CD4-positive, alpha-beta T cell (primary cell): ENCODE results near the gene NPBWR2. TPM values are rescaled to one million over a fixed set of nuclear protein-coding genes. Genes with fewer than 3 reads are reported as not detected.
A peak's percentile ranks its signal among the peaks of the same experiment; 100 is the strongest.

Experiments used
- ATAC-seq: fragments of 200-7000 bp; cut with Tn5 transposase; one replicate; pipeline ENCODE4 v1.10.0; 2022; ENCODE audit warnings: mild to moderate bottlenecking; ENCODE audit not compliant: poor library complexity
- CTCF ChIA-PET: fragments of 350-600 bp; sonication (Branson Sonifier 250); formaldehyde crosslinking; loops from one replicate; lab custom pipeline; 2021; ENCODE audit warnings: antibody characterized with exemption, inconsistent platforms; lab: Charles Lee
- POLR2A ChIA-PET: fragments of 350-600 bp; sonication (Branson Sonifier 250); formaldehyde crosslinking; loops from one replicate; lab custom pipeline; 2021; ENCODE audit warnings: antibody characterized with exemption, inconsistent platforms; lab: Charles Lee
- DNase-seq, 14 experiments: peaks; one replicate each; pipeline ENCODE4 v3.0.0-alpha.2; 2013 to 2020; ENCODE audit warnings: mixed read lengths in 2 of 14
- H3K27ac ChIP-seq, 2 donors: one replicate each; pipeline versions ENCODE4 v1.5.1 to v1.7.0; 2013; ENCODE audit warnings: low read length in 2 of 2, low read depth in 1 of 2, mild to moderate bottlenecking in 1 of 2
- H3K27me3 ChIP-seq, 2 experiments: 1 replicate in 1 of 2; 2 replicates in 1 of 2; pipeline versions ENCODE4 v1.6.1 to v1.7.0; 2013; ENCODE audit warnings: low read length in 2 of 2, control low read depth in 1 of 2, mild to moderate bottlenecking in 1 of 2, moderate library complexity in 1 of 2; ENCODE audit not compliant: insufficient read depth in 2 of 2, control insufficient read depth in 1 of 2
- H3K36me3 ChIP-seq: one replicate; pipeline ENCODE4 v1.6.1; 2013; ENCODE audit warnings: low read length, control low read depth; ENCODE audit not compliant: insufficient read depth
- H3K4me1 ChIP-seq: one replicate; pipeline ENCODE4 v1.6.1; 2013; ENCODE audit warnings: low read length, control low read depth; ENCODE audit not compliant: insufficient read depth
- H3K4me3 ChIP-seq: one replicate; pipeline ENCODE4 v1.5.1; 2013; ENCODE audit warnings: mild to moderate bottlenecking, low read length, moderate library complexity
- H3K9me3 ChIP-seq, 2 experiments: 1 replicate in 1 of 2; 2 replicates in 1 of 2; pipeline versions ENCODE4 v1.6.1 to v1.7.0; 2013; ENCODE audit warnings: low read length in 2 of 2, mild to moderate bottlenecking in 2 of 2, control low read depth in 1 of 2, moderate library complexity in 1 of 2; ENCODE audit not compliant: control insufficient read depth in 1 of 2, insufficient read depth in 1 of 2
- H3K27ac Mint-ChIP-seq: one replicate; pipeline ENCODE4 v1.8.0; 2020; ENCODE audit warnings: mixed read lengths
- H3K27me3 Mint-ChIP-seq: one replicate; pipeline ENCODE4 v1.8.0; 2021; ENCODE audit warnings: mixed read lengths
- H3K36me3 Mint-ChIP-seq: one replicate; pipeline ENCODE4 v1.8.0; 2021; ENCODE audit warnings: low read depth, mixed read lengths
- H3K4me1 Mint-ChIP-seq: one replicate; pipeline ENCODE4 v1.8.0; 2021; ENCODE audit warnings: low read depth, mixed read lengths
- H3K4me3 Mint-ChIP-seq: one replicate; pipeline ENCODE4 v1.8.0; 2020; ENCODE audit warnings: mild to moderate bottlenecking, mixed read lengths
- H3K9me3 Mint-ChIP-seq: one replicate; pipeline ENCODE4 v1.8.0; 2020; ENCODE audit warnings: mixed read lengths
- intact Hi-C, 2 experiments: fragments of 100-400 bp; cut with DNase I in 1 of 2; cut with micrococcal nuclease in 1 of 2; formaldehyde crosslinking; loops; one replicate each; pipeline versions ENCODE4 v1.15.1 to v1.9.0; 2023 to 2025; cut with DNase I, micrococcal nuclease
- total RNA-seq, 174 experiments: library from RNA in 2 of 174; stranded (reverse) in 2 of 174; gene quantifications; one replicate each; pipeline ENCODE4 v1.2.3 and lab custom pipeline; 2021 to 2026
- TF ChIP-seq, protein P1 (sequence below): fragments of 200-600 bp; IDR thresholded peaks from one replicate; pipeline ENCODE4 v1.8.0; 2022; ENCODE audit warnings: antibody characterized with exemption, mild to moderate bottlenecking

NPBWR2 gene
- total RNA-seq, 2 experiments from 2014 or later: 0.38 to 0.47 TPM

DNA sequence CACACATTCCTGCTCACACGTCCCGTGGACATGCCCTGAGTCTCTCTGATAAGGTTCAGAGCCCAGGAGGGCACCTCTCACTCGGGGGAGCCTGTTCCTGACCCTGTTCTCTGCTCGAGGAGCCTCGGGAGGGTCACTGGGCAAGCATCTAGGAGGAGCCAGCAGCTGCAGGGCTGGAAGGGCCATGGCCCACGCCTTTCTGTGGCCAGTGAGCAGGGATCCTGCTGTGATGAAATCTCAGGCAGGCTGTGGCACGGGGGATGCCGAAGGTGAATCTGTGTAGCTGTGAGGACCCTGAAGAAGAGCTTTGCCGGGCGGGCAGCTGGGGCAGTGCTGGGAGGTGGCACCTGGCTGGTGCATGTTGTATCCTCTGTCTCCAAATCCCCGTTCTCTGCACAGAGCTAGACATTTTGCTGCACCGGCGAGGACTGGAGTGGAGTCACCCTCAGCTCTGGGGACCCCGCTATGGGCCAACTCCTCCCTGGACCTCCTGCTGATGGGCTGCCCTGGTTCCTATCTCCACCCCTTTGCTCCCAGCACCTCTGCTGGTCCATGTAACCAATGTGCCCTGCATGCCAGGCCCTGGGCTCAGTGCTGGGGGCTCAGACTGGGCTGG, 7.1 kb upstream of the NPBWR2 start:
- intact Hi-C loops: no loop called here
- H3K4me3 ChIP-seq: no peak overlapping the region
- H3K9me3 ChIP-seq: no peaks in the 10 kb centered on the region
- DNase-seq (peak in 1 of 14 experiments; percentile 22), ATAC-seq (no peak)
- Mint-ChIP-seq H3K27me3 (no peaks in the 10 kb centered on the region), H3K36me3 (no peaks in the 10 kb centered on the region), H3K4me3 (no peak overlapping the region), H3K4me1 (no peaks in the 10 kb centered on the region), H3K9me3 (no peaks in the 10 kb centered on the region), H3K27ac (no peak overlapping the region)
- H3K36me3 ChIP-seq: no peaks in the 10 kb centered on the region
- ChIA-PET POLR2A (no interaction called here), CTCF (no interaction called here)
- H3K4me1 ChIP-seq: no peaks in the 10 kb centered on the region
- no peaks in the 10 kb centered on the region for H3K27me3 ChIP-seq
- TF ChIP-seq, protein P1, sequence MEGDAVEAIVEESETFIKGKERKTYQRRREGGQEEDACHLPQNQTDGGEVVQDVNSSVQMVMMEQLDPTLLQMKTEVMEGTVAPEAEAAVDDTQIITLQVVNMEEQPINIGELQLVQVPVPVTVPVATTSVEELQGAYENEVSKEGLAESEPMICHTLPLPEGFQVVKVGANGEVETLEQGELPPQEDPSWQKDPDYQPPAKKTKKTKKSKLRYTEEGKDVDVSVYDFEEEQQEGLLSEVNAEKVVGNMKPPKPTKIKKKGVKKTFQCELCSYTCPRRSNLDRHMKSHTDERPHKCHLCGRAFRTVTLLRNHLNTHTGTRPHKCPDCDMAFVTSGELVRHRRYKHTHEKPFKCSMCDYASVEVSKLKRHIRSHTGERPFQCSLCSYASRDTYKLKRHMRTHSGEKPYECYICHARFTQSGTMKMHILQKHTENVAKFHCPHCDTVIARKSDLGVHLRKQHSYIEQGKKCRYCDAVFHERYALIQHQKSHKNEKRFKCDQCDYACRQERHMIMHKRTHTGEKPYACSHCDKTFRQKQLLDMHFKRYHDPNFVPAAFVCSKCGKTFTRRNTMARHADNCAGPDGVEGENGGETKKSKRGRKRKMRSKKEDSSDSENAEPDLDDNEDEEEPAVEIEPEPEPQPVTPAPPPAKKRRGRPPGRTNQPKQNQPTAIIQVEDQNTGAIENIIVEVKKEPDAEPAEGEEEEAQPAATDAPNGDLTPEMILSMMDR: no peak
- H3K27ac ChIP-seq: no peak overlapping the region

DNA sequence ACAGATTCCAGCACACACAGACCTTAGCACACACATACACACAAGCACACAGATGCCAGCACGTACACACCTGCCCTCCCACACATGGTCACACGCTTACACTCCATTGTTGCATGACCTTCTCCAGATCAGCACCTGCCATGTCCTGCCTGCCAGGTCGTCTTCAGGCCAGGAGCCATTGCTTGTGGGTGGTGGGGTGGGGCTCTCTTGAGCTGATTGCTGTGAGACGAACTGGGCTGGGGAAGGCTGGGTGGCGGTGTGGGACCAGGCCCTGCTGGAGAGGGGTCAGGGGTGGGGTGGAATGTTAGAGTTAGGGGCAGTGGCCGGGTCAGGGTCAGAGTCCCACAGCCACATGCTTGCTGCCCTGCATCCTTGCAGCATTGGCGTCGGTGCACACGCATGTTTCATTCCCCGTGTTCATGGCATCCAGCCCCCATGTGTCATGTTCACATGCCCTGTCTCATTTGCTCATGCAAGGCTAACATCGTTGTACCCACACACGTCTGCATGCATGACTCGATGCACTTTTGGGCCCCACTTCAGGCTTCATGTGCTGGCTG, 6.5 kb upstream of the NPBWR2 start:
- intact Hi-C loops: no loop called here
- Mint-ChIP-seq H3K36me3 (no peaks in the 10 kb centered on the region), H3K4me3 (no peak overlapping the region), H3K27ac (no peak overlapping the region), H3K27me3 (no peaks in the 10 kb centered on the region), H3K4me1 (no peaks in the 10 kb centered on the region), H3K9me3 (no peaks in the 10 kb centered on the region)
- Histone ChIP-seq H3K27me3 (no peaks in the 10 kb centered on the region), H3K4me1 (no peaks in the 10 kb centered on the region), H3K9me3 (no peaks in the 10 kb centered on the region), H3K36me3 (no peaks in the 10 kb centered on the region), H3K27ac (no peak overlapping the region), H3K4me3 (no peak overlapping the region)
- TF ChIP-seq, protein P1: no peak
- ChIA-PET POLR2A (no interaction called here), CTCF (no interaction called here)
- DNase-seq: peak in 1 of 14 experiments; percentile 12
- no peak for ATAC-seq

DNA sequence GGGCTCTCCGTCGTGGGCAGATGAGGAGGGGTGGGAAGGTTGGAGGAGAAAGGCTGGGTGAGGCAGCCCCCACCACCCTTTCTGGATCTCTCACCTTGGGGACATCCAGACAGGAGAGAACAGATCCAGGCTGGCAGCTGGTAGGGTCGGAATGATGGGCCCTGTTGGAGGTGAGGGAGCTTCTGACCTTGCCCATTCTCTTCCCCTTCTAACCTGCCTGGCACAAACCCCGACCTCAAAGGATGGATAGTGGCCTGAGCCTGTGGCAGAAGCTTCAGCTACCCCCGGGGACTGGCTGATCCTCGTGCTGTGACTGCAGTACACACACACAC, 6.0 kb upstream of the NPBWR2 start:
- ChIA-PET CTCF (no interaction called here), POLR2A (no interaction called here)
- H3K4me1 Mint-ChIP-seq: no peaks in the 10 kb centered on the region
- Histone ChIP-seq H3K4me3 (no peak overlapping the region), H3K27me3 (no peaks in the 10 kb centered on the region), H3K36me3 (no peaks in the 10 kb centered on the region), H3K9me3 (no peaks in the 10 kb centered on the region), H3K27ac (no peak overlapping the region), H3K4me1 (no peaks in the 10 kb centered on the region)
- ATAC-seq (no peak), DNase-seq (no peak)
- intact Hi-C loops: no loop called here
- TF ChIP-seq, protein P1: no peak
- H3K27ac Mint-ChIP-seq: no peak overlapping the region
- no peaks in the 10 kb centered on the region for H3K36me3 Mint-ChIP-seq
- no peaks in the 10 kb centered on the region for H3K27me3 Mint-ChIP-seq
- no peaks in the 10 kb centered on the region for H3K9me3 Mint-ChIP-seq
- no peak overlapping the region for H3K4me3 Mint-ChIP-seq
